Left ventricle myocardium superior (tissue), 1 donor: ENCODE measurements around the gene COX5A. TPM values are rescaled to one million over a fixed set of nuclear protein-coding genes. Genes with fewer than 3 reads are reported as not detected.
A peak's percentile ranks its signal among the peaks of the same experiment; 100 is the strongest.

ENCODE experiments used
- ATAC-seq: fragments of 200-7000 bp; cut with Tn5 transposase; one replicate; pipeline ENCODE4 v1.9.1; 2020; ENCODE audit warnings: mild to moderate bottlenecking, moderate library complexity
- DNase-seq: peaks from one replicate; pipeline ENCODE4 v3.0.0-alpha.2; 2020
- intact Hi-C: fragments of 100-400 bp; cut with micrococcal nuclease; formaldehyde crosslinking; loops from one replicate; pipeline ENCODE4 v1.11.0; 2022
- long read RNA-seq: library from polyadenylated mRNA; unstranded; transcript quantifications from one replicate; pipeline ENCODE4 v2.0.0, GENCODE V29; 2021
- total RNA-seq: library from RNA; stranded (reverse); fragmentation: NEBNext Ultra II Directional; extraction: Animal tissue kit (Norgen Biotek cat#: 25700); gene quantifications from one replicate; pipeline ENCODE4 v1.2.1, GENCODE V29; 2021
- donor health status: DM: no; HTN: yes; CAD: no; lungs with severe emphysema.

COX5A gene
- 1,577 TPM for total RNA-seq
- long read RNA-seq, transcript COX5A-201 (5 exons, 1,268 nt), result major isoform, 1,471 of 1,562 reads
- long read RNA-seq, transcript COX5A-204 (4 exons, 579 nt), result minor isoform, 11 of 1,562 reads
- long read RNA-seq, partial matches to known transcripts, result 58 of 1,562 reads
- long read RNA-seq, other reads (novel, unspliced or antisense), result 19 of 1,562 reads

DNA sequence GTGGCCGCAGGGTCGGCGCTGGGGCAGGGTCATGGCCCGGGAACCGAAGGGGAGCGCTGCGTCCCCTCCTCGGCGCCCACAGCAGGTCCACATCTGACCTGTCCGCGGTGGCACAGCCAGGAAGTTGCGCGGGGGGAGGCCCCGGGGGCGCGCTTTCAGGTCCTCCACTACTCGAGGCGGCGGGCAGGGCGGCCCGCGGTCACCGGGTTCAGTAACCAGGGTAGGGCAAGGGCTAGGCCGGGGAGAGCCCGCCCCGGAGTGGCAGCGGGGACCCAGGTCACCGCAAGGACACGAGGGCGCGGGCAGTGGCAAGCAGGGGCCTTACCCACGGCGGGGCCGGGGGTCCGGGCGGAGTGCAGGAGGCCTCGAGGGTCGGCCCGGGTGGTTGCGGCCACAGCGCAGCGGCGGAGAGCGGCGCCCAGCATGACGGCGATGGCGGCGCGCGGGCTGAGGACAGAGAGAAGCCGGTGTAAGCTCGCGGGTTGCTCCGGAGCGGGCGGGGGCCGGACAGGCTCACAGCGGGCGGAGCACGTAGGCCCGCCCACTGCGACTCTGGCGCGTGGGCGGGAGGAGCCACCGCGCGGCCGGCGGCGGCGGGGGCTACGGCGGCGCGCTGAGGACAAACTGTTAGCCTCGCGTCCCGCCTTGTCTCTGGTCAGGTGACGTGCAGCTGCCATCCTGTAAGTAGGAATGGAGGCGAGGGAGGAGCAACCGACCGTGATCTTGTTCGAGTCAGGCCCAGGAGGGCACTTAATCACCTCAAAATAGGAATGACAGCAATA lies at the start of gene COX5A:
Gene COX5A (minus strand): TSS at position 484 of the 782 bp plus-strand sequence. CDS start 59 bp downstream, at position 425.
- DNase-seq (peak; percentile 96), ATAC-seq (peak; percentile 98)
- intact Hi-C loops, result no loop called here

DNA sequence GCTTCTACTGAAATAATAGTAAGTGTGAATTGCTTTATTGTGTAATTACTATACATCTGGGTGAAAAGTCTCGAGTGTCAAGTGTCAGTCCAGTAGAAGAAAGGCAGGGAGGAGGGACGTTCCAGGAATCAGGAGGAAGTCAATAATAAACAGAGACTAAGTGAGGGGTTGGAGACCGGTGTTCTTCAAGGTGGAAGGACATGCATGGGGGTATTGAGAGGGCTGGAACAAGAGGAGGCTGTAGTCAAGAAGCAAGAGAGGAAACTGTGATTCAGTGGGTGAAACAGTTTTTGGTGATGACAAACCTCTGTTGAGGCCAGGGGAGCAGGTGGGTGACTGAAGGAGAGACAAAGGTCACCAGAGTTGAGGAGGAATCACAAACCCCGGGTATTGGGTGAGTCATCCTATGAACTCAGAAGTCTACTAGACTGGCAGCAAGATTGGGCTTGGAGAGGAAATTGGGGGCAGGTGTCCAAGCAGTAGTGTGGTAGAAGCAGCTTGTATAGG lies 45.9 kb upstream of the COX5A start:
- ATAC-seq (no peak), DNase-seq (no peak)
- intact Hi-C loops, result no loop called here

DNA sequence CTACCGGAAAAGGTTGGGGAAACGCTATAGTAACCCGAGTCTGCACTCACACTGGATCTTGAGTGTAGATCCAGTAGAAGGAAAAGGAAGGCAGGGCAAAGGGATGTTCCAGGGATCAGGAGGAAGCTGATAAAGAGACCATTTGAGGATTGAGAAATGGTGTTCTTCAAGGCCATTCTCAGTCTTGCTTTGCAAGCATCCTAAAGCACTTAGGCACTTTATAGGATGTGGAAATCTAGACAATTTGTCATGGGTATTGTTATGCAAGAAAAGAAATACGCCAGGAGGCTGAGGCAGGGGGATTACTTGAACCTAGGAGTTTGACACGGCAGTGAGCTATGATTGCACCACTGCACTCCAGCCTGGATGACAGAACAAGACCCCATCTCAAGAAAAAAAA lies 44.3 kb upstream of the COX5A start:
- DNase-seq, result no peak
- no peak for ATAC-seq
- intact Hi-C loops, result no loop called here

DNA sequence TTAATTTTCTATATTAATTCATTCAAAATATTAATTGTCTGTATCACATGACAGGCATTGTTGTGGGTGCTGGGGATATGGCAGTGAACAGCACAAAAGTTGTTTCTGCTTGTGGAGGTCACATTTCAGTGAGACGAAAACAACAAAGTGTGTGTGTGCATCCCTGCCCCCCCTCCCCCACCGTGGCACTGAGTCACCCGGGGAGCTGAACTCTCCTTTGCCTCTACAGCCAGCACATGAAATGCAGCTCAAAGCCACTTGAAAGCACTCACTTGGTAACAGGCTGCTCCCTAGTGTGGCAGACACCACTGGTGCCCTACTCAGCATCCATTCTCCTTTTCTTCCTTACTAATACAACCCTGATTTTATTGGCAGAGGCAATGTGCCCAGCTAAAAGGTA lies 40.6 kb upstream of the COX5A start:
- DNase-seq (no peak), ATAC-seq (no peak)
- intact Hi-C loops, result no loop called here

DNA sequence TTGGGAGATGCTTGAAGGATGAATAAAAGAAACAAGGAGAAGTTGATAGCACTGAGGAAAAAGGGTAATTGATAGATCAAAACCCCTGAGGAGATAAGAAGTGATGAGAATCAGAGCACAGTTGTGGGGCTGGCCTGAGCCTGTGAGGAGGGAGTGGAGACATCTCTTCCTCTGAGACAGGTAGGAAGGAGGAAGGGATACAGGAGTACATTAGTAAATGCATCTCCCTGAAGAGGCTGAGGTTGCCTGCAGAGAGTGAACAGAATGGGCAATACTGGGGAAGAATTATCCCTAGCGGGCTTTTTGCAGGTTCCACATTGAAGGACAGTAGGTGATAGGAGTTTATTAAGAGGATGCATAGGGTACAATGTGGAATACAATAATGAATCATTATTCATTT lies 40.2 kb upstream of the COX5A start:
- ATAC-seq (no peak), DNase-seq (no peak)
- intact Hi-C loops, result no loop called here

DNA sequence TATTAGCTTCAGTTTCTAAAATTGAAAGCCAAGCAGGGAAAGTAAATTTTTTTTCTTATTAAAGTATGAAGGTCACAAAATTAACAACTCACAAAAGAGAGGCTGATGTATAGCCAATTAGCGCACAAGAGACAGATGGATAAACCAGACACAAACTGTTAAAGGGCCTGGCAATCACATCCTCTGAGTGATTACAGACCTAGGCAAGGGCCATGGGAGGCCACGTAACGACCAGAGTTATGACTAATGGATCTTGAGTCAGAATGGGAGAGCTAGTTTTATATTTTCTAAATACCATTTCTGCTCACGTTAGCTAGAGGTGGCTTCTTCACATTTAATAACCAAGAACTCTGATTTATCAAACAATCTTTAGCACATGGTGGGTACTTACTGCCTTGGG lies 39.7 kb upstream of the COX5A start:
- intact Hi-C loops, result no loop called here

DNA sequence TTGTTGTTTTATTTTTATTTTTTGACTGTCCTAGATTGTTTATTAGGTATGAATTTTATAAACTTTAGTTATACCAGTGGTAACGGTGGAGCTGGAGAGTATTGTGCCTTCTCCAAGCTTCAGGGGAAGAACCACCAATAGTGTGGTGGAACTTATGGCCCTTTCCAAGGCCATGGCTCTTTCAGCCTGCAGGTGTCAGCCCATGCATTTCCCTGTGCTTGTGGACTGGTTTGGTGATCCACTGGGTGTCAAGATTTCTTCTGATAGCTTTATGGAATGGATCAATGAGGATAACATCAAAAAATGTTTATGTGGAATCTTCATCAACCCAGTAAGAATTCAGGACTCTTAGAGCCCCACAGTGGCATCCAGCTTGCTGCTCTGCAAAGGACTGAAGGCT lies 38.3 kb upstream of the COX5A start:
- ATAC-seq (no peak), DNase-seq (no peak)
- intact Hi-C loops, result no loop called here

More for the DNA sequence above, 39.7 kb upstream of the COX5A start:
- ATAC-seq, result no peak
- no peak for DNase-seq

DNA sequence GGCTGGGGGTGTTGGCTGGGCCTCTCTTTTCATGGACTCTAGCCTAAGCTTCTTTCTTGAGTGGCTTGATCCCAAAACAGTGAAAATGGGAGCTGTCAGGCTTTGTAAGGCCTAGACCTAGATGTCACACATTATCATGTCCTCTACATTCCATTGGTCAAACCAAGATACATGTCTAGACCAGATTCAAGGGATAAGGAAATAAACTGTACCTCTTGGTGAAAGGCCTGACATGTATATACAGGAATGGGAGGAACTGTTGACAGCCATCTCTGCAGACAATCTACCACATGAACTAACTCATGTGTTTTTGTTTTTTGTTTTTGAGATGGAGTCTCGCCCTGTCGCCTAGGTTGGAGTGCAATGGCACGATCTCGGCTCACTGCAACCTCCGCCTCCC lies 29.8 kb upstream of the COX5A start:
- intact Hi-C loops, result no loop called here
- ATAC-seq, result no peak
- no peak for DNase-seq

DNA sequence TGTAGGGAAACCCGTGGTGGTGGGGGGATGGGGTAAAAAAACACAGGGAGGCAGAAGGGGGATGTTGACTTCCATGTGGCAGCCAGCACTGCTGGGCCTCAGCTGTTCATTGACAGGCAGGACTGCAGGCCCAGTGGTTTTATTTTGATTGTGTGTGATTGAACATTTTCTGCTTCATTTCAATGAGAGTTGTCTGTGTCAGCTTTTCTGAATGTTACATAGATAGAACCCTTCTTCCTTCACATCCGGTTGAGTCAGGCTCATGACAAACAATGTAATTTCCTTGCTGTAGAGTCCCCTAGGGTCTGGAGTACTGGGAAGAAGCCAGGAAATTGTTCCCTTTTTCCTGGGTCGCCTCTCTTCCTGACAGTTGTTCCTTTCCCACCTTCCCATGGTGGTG lies 26.9 kb upstream of the COX5A start:
- no peak for DNase-seq
- peak; percentile 33 for ATAC-seq
- intact Hi-C loops, result no loop called here

DNA sequence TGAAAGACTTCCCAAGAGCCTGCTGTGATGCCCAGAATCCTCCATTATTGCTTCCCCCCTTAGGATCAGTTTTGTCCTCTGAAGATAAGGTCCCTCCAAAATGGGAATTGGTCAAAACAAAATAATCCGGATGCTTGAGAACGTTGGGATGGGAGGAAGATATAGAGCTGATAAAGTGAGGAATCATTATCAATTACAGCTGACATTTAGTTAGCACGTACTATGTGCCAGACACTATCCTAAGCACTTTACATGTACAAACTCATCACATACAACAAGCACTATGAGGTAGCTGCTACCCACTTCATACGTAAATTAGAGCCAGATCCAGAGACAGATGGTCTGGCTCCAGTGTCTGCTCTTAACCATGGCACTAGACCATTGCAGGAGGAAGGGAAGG lies 25.3 kb upstream of the COX5A start:
- intact Hi-C loops, result no loop called here
- DNase-seq (no peak), ATAC-seq (no peak)

DNA sequence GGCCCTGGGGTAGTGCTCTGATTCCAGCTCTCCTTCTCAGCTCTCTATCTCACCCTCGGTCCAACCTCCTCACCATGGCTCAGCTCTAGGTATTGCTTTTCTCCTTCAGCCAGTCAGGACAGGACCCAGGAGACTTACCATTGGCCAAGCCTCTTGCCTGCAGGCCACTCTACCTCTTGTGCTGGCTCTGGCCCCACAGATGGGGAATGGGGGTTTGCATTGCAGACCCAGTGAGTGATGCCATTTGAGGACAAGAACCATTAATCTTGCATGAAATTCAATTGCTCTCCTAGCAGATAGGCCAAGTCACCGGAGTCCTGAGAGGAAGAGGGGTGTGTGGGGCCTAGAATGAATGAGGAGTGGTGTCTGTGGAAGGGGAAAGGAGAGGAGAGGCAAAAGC lies 24.8 kb upstream of the COX5A start:
- intact Hi-C loops, result no loop called here
- DNase-seq, result no peak
- ATAC-seq, result no peak

DNA sequence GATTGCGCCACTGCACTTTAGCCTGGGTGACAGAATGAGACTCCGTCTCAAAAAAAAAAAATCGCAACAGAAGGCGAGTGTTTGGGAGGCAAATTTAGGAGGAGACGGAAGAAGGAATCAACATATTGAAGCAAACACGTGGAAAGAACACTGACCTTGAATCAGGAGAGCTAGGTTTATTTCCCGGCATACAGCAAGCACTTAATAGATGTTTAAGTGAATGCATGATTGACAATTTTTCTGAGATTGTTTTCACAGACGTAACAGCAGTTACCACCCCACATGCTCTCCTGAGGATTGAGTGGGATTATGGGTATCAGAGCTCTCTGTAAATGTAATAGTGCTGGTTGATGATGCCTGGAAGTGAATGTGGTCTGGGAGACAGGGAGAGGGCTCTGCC lies 24.3 kb upstream of the COX5A start:
- intact Hi-C loops, result no loop called here
- no peak for DNase-seq
- no peak for ATAC-seq

DNA sequence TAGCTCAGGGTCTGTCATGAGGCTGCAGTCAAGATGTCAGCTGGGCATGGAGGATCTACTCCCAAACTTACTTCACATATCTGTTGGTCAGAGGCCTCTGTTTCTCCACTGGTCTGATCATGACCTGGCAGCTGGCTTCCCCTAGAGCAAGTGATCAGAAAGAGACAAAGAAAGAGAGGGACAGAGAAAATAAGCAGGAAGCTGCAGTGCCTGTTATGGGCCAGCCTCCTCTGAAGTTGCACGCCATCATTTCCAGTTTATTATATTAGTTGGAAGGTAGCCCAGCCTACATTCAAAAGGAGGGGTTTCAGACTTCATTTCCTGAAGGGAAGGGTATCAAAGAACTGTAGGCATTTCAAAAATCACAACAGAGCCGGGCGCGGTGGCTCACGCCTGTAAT lies 23.7 kb upstream of the COX5A start:
- ATAC-seq (no peak), DNase-seq (no peak)
- intact Hi-C loops, result no loop called here

DNA sequence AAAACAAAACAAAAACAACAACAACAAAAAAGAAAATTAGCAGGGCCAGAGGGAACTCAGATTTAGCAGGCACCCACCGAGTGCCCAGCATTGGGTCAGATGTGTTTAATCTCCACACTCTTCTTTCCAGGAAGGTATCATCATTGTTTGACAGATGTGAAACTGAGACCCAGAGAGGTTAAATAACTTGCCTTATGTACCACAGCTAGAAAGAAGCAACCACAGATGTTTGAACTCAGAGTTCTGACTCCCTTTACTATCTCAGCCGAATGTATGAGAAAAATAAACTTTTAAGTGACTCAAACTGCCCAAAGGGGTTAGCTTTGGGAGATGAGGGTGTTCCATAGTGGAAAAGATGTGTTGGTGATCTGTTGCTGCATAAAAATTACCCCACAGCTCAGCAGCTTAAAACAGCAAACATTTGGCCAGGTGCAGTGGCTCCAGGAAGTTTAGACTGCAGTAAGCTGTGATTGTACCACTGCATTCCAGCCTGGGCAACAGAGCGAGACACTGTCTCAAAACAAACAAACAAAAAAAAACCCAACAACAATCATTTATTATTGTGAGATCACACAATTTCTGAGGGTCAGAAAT lies 23.2 kb upstream of the COX5A start:
- ATAC-seq (no peak), DNase-seq (no peak)
- intact Hi-C loops, result no loop called here

DNA sequence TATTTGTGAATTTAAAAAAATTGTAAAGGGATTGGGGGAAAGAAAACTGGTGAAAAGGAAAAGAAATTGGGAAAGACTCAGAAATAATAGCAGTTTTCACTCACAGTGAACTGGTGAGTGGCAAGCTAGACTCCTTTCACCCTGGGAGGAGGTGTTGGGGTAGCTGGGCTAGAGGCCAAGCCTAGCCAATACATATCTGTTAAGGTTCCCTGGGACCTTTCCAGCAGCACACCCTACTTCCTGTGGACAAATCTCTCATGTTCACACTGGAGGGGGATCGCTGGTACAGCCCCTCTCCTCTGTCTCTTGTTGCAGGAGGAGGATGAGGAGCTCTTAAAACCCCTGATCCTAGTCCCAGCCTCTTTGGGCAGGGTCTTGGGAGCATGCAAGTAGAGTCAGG lies 22.4 kb upstream of the COX5A start:
- ATAC-seq (no peak), DNase-seq (no peak)
- intact Hi-C loops, result no loop called here

DNA sequence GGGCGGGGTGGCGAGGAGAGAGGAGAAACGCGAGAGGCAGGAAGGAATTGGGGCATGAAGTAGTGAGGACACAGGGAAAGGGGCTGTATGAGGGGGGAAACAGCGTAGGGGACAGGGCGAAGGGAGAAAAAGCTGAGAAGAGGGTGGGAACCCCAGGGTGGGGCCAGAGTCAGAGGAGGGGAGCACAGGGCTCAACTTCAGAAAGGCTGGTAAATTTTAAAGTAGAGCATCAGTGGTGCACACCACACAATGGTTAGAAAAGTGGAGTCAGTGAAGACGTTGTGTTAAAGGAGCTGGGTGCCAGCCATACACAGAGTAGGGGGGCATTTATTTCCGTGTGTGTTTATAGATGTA lies 21.7 kb upstream of the COX5A start:
- ATAC-seq, result no peak
- no peak for DNase-seq
- intact Hi-C loops, result no loop called here

DNA sequence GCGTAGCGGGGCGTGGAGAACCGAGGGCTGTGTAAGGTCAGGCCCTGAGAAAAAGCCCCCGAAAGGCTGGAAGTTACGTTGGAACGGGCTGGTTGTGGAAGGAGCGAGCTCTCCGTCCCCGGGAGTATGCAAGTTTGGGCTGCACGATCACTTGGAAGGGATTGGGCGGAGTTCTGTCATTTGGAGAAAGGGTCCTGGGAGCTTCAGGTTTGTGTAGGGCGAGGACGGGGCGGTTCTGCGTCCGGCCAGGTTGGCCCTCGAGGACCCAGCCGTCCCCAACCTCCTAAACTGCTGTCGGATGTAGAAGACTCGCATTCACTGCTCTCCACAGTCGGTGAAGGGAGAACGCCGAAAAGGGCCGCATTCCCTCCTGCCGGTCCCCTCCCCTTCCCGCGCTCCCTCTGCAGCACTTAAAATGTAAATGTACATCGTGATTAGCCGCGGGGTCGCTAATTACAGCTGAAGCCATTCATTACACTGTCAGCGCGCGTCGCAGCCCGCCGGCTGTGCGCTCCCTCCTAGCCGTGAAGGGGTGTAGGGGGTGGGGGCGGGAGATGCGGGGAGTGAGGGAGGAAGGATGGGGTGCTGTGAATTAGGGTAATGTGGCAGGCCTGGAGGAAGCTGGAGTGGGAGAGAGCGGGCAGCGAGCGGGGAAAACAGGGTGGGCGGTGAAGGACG lies 21.2 kb upstream of the COX5A start:
- intact Hi-C loops, result no loop called here

DNA sequence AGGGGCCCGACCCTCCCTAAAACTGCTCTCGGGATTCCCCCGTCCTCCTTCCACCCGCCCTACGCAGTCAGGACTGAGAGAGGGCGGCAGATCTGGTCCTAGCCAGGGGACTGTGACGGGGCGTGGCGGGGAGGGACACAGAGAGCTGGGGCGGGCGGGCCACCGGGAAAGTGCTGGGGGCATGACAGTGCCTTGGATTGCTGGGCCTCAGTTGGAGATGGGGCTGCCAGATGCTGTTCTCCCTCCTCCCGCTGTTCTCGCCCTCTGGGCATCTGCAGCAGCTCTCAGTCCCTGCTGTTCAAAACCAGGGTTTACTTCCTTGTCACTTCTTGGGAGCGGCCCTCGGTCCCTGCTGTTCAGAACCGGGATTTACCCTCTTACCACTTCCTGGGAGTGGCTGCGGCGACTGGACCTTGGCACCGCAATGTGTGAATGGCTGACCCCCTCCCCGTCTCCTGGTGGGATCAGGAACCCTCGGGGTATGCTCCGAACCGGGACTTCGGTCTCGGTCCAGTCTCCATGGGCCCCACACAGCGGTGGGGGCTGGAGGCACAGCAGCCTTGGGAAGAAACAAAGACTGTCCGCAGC lies 20.5 kb upstream of the COX5A start:
- ATAC-seq (peak; percentile 45), DNase-seq (peak; percentile 77)
- intact Hi-C loops, result no loop called here

More for the DNA sequence above, 21.2 kb upstream of the COX5A start:
- DNase-seq (no peak), ATAC-seq (no peak)

DNA sequence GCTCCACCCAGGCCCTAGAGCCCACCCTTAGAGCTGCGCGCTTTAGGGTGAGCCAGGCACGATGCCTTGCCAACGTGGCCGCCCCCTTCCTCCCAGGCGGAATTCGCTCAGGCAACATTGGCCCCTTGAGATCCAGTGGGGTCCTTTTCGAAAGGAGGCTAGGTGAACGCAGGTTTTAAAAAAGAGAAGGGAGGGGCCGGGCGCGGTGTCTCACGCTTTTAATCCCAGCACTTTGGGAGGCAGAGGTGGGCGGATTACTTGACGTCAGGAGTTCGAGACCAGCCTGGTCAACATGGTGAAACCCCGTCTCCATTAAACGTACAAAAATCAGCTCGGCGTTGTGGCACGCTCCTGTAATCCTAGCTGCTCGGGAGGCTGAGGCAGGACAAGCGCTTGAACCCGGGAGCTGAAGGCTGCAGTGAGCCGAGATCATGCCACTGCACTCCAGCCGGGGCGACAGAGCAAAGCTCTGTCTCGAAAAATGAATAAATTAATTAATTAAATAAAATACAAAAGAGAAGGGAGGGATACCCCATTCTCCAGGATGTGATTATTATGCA lies 19.7 kb upstream of the COX5A start:
- ATAC-seq (no peak), DNase-seq (no peak)
- intact Hi-C loops, result no loop called here
